RCC 7860 (cell line): ENCODE data around the gene TEAD3.
"Not testable (repeated sequence)": the region's sequence is repeated elsewhere in the genome, so short reads cannot be mapped to it uniquely, and the experiment has no call there.

Source experiments
- DNase-seq: peaks from one replicate; pipeline ENCODE4 v3.0.0-alpha.2; 2015; ENCODE audit warnings: low spot score
- FAIRE-seq: peaks from 2 replicates; lab custom pipeline; 2012; peaks lifted over from hg19 to GRCh38; lab: Jason Lieb, UNC

TEAD3 gene

GRCh38 chr6:35496841-35497570 lies at the start of gene TEAD3:
TSS of gene TEAD3 (minus strand) at chr6:35497079.
- FAIRE-seq (no peak), DNase-seq (no peak)

- DNase-seq (no peak), FAIRE-seq (no peak)
These were observed 48.0 kb upstream of the TEAD3 start for GRCh38 chr6:35544769-35545361.

- DNase-seq: no peak
- no peak for FAIRE-seq
These were observed 46.7 kb upstream of the TEAD3 start for GRCh38 chr6:35543459-35544193.

GRCh38 chr6:35541836-35542235 lies 45.0 kb upstream of the TEAD3 start:
- FAIRE-seq (no peak), DNase-seq (no peak)

GRCh38 chr6:35539223-35539622 lies 42.3 kb upstream of the TEAD3 start:
- no peak for FAIRE-seq
- no peak for DNase-seq

- not testable (repeated sequence) for DNase-seq, FAIRE-seq
These were observed 39.0 kb upstream of the TEAD3 start for GRCh38 chr6:35535847-35536246.

- no peak for FAIRE-seq
- DNase-seq: no peak
These were observed 37.7 kb upstream of the TEAD3 start for GRCh38 chr6:35534407-35535170.

GRCh38 chr6:35533981-35534380 lies 37.1 kb upstream of the TEAD3 start:
- no peak for FAIRE-seq
- DNase-seq: no peak

GRCh38 chr6:35532126-35532525 lies 35.2 kb upstream of the TEAD3 start:
- no peak for FAIRE-seq
- DNase-seq: no peak

GRCh38 chr6:35524380-35525020 lies 27.6 kb upstream of the TEAD3 start:
- FAIRE-seq: no peak
- DNase-seq: no peak

- DNase-seq: peak; percentile 16
- no peak for FAIRE-seq
These were observed 26.1 kb upstream of the TEAD3 start for GRCh38 chr6:35522660-35523658.

GRCh38 chr6:35522151-35522550 lies 25.3 kb upstream of the TEAD3 start:
- DNase-seq: no peak
- no peak for FAIRE-seq

GRCh38 chr6:35521235-35521634 lies 24.4 kb upstream of the TEAD3 start:
- DNase-seq (no peak), FAIRE-seq (no peak)

- DNase-seq: no peak
- no peak for FAIRE-seq
These were observed 22.6 kb upstream of the TEAD3 start for GRCh38 chr6:35519313-35520015.

GRCh38 chr6:35518566-35519312 lies 21.9 kb upstream of the TEAD3 start:
- DNase-seq (no peak), FAIRE-seq (no peak)

- FAIRE-seq, DNase-seq: not testable (repeated sequence)
These were observed 21.1 kb upstream of the TEAD3 start for GRCh38 chr6:35517978-35518377.

GRCh38 chr6:35516712-35517111 lies 19.8 kb upstream of the TEAD3 start:
- no peak for FAIRE-seq
- DNase-seq: no peak

- FAIRE-seq, DNase-seq: not testable (repeated sequence)
These were observed 19.1 kb upstream of the TEAD3 start for GRCh38 chr6:35515939-35516338.
